DMS53 (cell line): Measurements from ENCODE around the gene LSM3.

ENCODE experiments used
- DNase-seq: peaks from one replicate; lab custom pipeline; 2025; lab: John Stamatoyannopoulos, UW

Gene LSM3

DNA sequence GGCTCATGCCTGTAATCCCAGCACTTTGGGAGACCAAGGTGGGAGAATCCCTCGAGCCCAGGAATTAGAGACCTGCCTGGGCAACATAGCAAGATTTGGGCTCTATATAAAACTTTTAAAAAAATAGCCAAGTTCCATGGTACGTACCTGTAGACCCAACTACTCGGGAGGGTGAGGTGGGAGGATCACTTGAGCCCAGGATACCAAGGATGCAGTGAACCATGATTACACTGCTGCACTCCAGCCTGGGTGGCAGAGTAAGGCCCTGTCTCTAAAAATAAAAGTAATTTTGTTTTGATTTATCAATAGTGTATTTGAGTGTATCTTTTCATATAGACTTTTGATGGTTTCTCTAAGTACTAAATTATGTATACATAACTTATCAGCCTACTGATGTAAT, 63.1 kb downstream of the LSM3 start:
- no peak for DNase-seq

- DNase-seq = no peak
Measured at GRCh38 chr3:14242490-14243311, 64.1 kb downstream of the LSM3 start.

DNA sequence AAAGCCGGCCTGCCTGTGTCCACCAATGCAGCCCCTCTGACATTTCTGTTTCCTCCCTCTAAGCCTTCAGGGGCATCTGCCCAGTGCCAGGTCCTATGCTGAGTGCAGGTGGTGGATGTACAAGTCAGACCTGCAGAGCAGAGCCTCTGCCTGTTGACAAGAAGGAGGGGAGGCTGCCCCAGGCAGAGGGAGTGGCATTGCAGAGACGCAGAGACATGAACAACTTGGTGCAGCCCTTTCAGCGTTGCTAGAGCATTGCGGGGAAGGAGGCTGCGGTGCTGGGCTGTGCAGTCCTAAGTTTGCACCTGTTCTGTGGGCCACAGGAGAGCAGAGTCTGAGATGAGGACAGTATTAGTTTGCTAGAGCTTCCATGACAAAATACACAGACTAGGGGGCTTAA, 65.2 kb downstream of the LSM3 start:
- no peak for DNase-seq

DNA sequence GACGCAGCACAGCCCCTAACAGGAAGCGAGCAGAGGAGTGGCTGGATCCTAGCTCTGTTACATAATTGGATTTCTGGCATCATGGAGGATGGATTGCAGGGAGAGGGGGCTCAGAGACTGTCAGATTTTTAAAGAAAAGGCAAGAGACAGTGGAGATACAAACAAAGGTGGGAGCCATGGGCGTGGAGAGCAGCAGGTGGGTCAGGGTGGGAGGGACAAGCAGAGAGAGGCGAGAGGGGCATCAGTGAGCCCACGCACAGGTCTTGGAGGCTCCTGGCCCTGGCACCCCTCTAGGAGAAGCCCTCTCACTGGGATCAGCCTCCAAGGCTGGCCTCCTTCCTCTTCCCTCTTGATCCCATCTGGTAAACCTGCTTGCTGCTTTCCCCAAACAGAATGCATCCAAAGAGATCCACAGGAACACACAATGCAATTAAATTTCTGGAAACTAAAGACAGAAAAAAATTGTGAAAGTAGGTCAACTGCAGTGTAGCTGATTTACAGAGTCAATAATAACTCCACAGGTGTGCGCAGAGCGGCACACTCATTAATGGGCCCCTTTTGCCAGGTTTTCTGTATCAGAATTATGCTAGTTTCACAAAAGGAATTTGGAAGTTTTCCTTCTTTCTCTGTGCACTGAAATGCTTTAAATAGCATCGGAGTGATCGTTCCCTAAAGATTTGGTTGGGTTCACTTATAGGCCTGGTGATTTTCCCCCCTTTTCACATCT, 66.1 kb downstream of the LSM3 start:
- no peak for DNase-seq

- DNase-seq = no peak
Measured at GRCh38 chr3:14245248-14245639, 66.6 kb downstream of the LSM3 start.

GRCh38 chr3:14245822-14246221, 67.2 kb downstream of the LSM3 start:
- no peak for DNase-seq

GRCh38 chr3:14246414-14246813, 67.8 kb downstream of the LSM3 start:
- no peak for DNase-seq

- no peak for DNase-seq
Measured at GRCh38 chr3:14248477-14248848, 69.8 kb downstream of the LSM3 start.

- DNase-seq = no peak
Measured at GRCh38 chr3:14248849-14249523, 70.4 kb downstream of the LSM3 start.
